Endothelial cell of umbilical vein (primary cell): ENCODE data around the gene ADORA2A. TPM values are rescaled to one million over a fixed set of nuclear protein-coding genes. Genes with fewer than 3 reads are reported as not detected.

Experiments
- BruUV-seq: library from RNA; stranded (reverse); fragments of 400-500 nt; replicated peaks from 2 replicates; lab custom pipeline; 2021; lab: Mats Ljungman, UMichigan
- CTCF ChIA-PET: fragments of 300-600, 350-600 bp; sonication (Branson Sonifier 250); formaldehyde crosslinking; loops from one replicate; lab custom pipeline; 2021; ENCODE audit warnings: antibody characterized with exemption, inconsistent platforms; lab: Charles Lee
- POLR2A ChIA-PET: fragments of 300-600, 350-600 bp; sonication (Branson Sonifier 250); formaldehyde crosslinking; loops from one replicate; lab custom pipeline; 2021; ENCODE audit warnings: antibody characterized with exemption, inconsistent platforms; lab: Charles Lee
- DNase-seq: peaks from one replicate; pipeline ENCODE4 v3.0.0-alpha.2; 2011; ENCODE audit warnings: low read depth, low spot score
- FAIRE-seq: peaks from 2 replicates; lab custom pipeline; 2011; peaks lifted over from hg19 to GRCh38; lab: Jason Lieb, UNC
- H2AFZ ChIP-seq: 2 replicates; pipeline ENCODE4 v1.6.0; 2012; ENCODE audit warnings: low read depth, low read length, control low read depth, inconsistent platforms
- H3K27ac ChIP-seq: 2 replicates; pipeline ENCODE4 v1.5.1; 2011; ENCODE audit warnings: low read depth, mild to moderate bottlenecking, control low read depth, low read length, moderate library complexity; ENCODE audit not compliant: insufficient read depth
- H3K27me3 ChIP-seq, 2 experiments: 2 replicates each; pipeline versions ENCODE4 v1.6.0 to v1.6.1; 2011; ENCODE audit warnings: low read length in 2 of 2, mixed read lengths in 1 of 2; ENCODE audit not compliant: control insufficient read depth in 2 of 2, insufficient read depth in 2 of 2
- H3K36me3 ChIP-seq, 2 experiments: 2 replicates in 1 of 2; 3 replicates in 1 of 2; pipeline ENCODE4 v1.5.1; 2011; ENCODE audit warnings: low read length in 2 of 2, mild to moderate bottlenecking in 1 of 2, moderate library complexity in 1 of 2; ENCODE audit not compliant: control insufficient read depth in 2 of 2, insufficient read depth in 2 of 2; ENCODE audit errors: extremely low read depth in 1 of 2
- H3K4me1 ChIP-seq: 3 replicates; pipeline ENCODE4 v1.5.1; 2011; ENCODE audit warnings: mild to moderate bottlenecking, low read length; ENCODE audit not compliant: control insufficient read depth, insufficient read depth; ENCODE audit errors: extremely low read depth
- H3K4me2 ChIP-seq: 2 replicates; pipeline ENCODE4 v1.6.1; 2011; ENCODE audit warnings: low read length, control low read depth, mixed read lengths; ENCODE audit not compliant: insufficient read depth
- H3K4me3 ChIP-seq, 3 experiments: fragments of 200-600 bp in 1 of 3; sonication (generic), shearing (Covaris generic) in 1 of 3; replicated peaks in 1 of 3; 2 replicates each; pipeline ENCODE4 v1.5.1; 2011 to 2016; ENCODE audit warnings: control low read depth in 3 of 3, low read length in 3 of 3, mild to moderate bottlenecking in 2 of 3, inconsistent platforms in 1 of 3, low read depth in 1 of 3, moderate library complexity in 1 of 3; ENCODE audit not compliant: insufficient read depth in 1 of 3
- H3K79me2 ChIP-seq: 2 replicates; pipeline ENCODE4 v1.6.0; 2012; ENCODE audit warnings: low read length, inconsistent platforms; ENCODE audit not compliant: control insufficient read depth, insufficient read depth
- H3K9ac ChIP-seq: replicated peaks from 2 replicates; pipeline ENCODE3; 2011; ENCODE audit warnings: low read length, control low read depth; ENCODE audit not compliant: insufficient read depth; ENCODE audit errors: extremely low read depth
- H3K9me1 ChIP-seq: replicated peaks from 3 replicates; pipeline ENCODE4 v1.6.0; 2011; ENCODE audit warnings: mild to moderate bottlenecking, low read length; ENCODE audit not compliant: control insufficient read depth, insufficient read depth; ENCODE audit errors: extremely low read depth
- H3K9me3 ChIP-seq: replicated peaks from 2 replicates; pipeline ENCODE4 v1.5.1; 2012; ENCODE audit warnings: low read length, inconsistent platforms; ENCODE audit not compliant: control insufficient read depth, insufficient read depth
- H4K20me1 ChIP-seq: replicated peaks from 2 replicates; pipeline ENCODE3; 2011; ENCODE audit warnings: mild to moderate bottlenecking, low read length; ENCODE audit not compliant: control insufficient read depth, insufficient read depth; ENCODE audit errors: extremely low read depth
- CTCF ChIP-seq, 2 donors: IDR thresholded peaks; 1 replicate in 1 of 2; 2 replicates in 1 of 2; pipeline ENCODE4 v1.5.1; 2011; ENCODE audit warnings: low read length in 2 of 2, mild to moderate bottlenecking in 2 of 2, moderate library complexity in 2 of 2, control low read depth in 1 of 2, inconsistent platforms in 1 of 2, low read depth in 1 of 2; ENCODE audit not compliant: insufficient read depth in 1 of 2; ENCODE audit errors: extremely low read depth in 1 of 2
- EZH2 ChIP-seq: IDR thresholded peaks from 2 replicates; pipeline ENCODE4 v1.6.1; 2012; ENCODE audit warnings: borderline replicate concordance, low read depth, mild to moderate bottlenecking, moderate library complexity, low read length, inconsistent platforms; ENCODE audit not compliant: severe bottlenecking
- FOS ChIP-seq: IDR thresholded peaks from 2 replicates; pipeline ENCODE4 v1.6.1; 2011; ENCODE audit warnings: mild to moderate bottlenecking, low read length, moderate library complexity, borderline replicate concordance; ENCODE audit not compliant: insufficient read depth
- GATA2 ChIP-seq: IDR thresholded peaks from 2 replicates; pipeline ENCODE4 v1.7.0; 2011; ENCODE audit warnings: low read depth, mild to moderate bottlenecking, moderate library complexity, mixed read lengths, low read length; ENCODE audit not compliant: insufficient read length, insufficient read depth
- JUN ChIP-seq: IDR thresholded peaks from 2 replicates; pipeline ENCODE4 v1.6.1; 2011; ENCODE audit warnings: borderline replicate concordance, low read depth; ENCODE audit not compliant: insufficient read length, insufficient read depth
- MAX ChIP-seq: IDR thresholded peaks from 2 replicates; pipeline ENCODE4 v1.6.1; 2011; ENCODE audit not compliant: insufficient read depth, insufficient read length
- MYC ChIP-seq: IDR thresholded peaks from one replicate; pipeline ENCODE4 v1.6.1; 2011; ENCODE audit warnings: mild to moderate bottlenecking, low read depth, low read length
- POLR2A ChIP-seq: IDR thresholded peaks from 2 replicates; pipeline ENCODE4 v1.6.1; 2012; ENCODE audit warnings: low read depth, mild to moderate bottlenecking, control low read depth, low read length
- POLR2AphosphoS5 ChIP-seq: IDR thresholded peaks from 2 replicates; pipeline ENCODE4 v1.6.1; 2012; ENCODE audit warnings: low read depth, mild to moderate bottlenecking, control low read depth, low read length, moderate library complexity; ENCODE audit not compliant: insufficient read depth
- dilution Hi-C: fragments of 300-500 bp; cut with MboI; formaldehyde crosslinking; loops from one replicate; pipeline ENCODE4 v1.15.0; 2019; ENCODE audit warnings: low sequenced_read_pairs; ENCODE audit not compliant: extremely low pct_ligation_motif_present
- intact Hi-C: fragments of 100-400 bp; cut with micrococcal nuclease; formaldehyde crosslinking; loops from one replicate; pipeline ENCODE4 v1.10.0; 2022
- polyA plus RNA-seq, 4 experiments: library from polyadenylated mRNA; depleted of rRNA in 3 of 4; stranded (reverse) in 3 of 4; unstranded in 1 of 4; fragments of >200 nt; gene quantifications; 2 replicates each; pipeline versions ENCODE4 v1.2.1 to v1.2.3, GENCODE V29; 2011 to 2012; ENCODE audit warnings: missing spikeins in 1 of 4
- total RNA-seq: library from RNA; stranded (reverse); gene quantifications from 2 replicates; pipeline ENCODE4 v1.2.3, GENCODE V29; 2021

ADORA2A gene
- total and polyA plus RNA-seq, 2 donors (not counting 3 experiments of a cell fraction or from before 2014, with no cell fraction given) = 20.0 to 33.1 TPM

GRCh38 chr22:24437741-24438328 lies 10.4 kb downstream of the ADORA2A start:
- H3K9me3 ChIP-seq = no peaks in the 10 kb centered on the region
- H2AFZ ChIP-seq = no peak overlapping the region
- FAIRE-seq = no peak
- H3K36me3 ChIP-seq = peaks cover 0 to 3% of the 10 kb centered on the region in 2 experiments
- DNase-seq = no peak
- H3K9me1 ChIP-seq = no peaks in the 10 kb centered on the region
- dilution Hi-C loops (no loop called here), intact Hi-C loops (no loop called here)
- no peak overlapping the region for H3K27ac ChIP-seq
- H3K27me3 ChIP-seq = no peaks in the 10 kb centered on the region
- BruUV-seq = no TSS peak
- TF ChIP-seq MYC (no peak), POLR2A (no peak), CTCF (IDR thresholded peaks at IDR 0.05; ENCODE audit: extremely low read depth in 1 of 2, insufficient read depth in 1 of 2, low read depth in 1 of 2, low read length in 2 of 2) (no peak), JUN (no peak), MAX (no peak), GATA2 (no peak), POLR2AphosphoS5 (no peak), FOS (no peak), EZH2 (no peak)
- H3K79me2 ChIP-seq = no peaks in the 10 kb centered on the region
- POLR2A ChIA-PET = no interaction called here
- H3K4me1 ChIP-seq = peaks cover 26% of the 10 kb centered on the region
- H3K9ac ChIP-seq = no peak overlapping the region
- no peak overlapping the region for H3K4me2 ChIP-seq
- H4K20me1 ChIP-seq = no peaks in the 10 kb centered on the region
- H3K4me3 ChIP-seq = no peak overlapping the region
- CTCF ChIA-PET = interaction anchor here (1.2 to 1.8 kb wide), 2 partner anchors 65 to 67 kb away, joined by 3 to 9 read pairs; no protein-coding TSS in a partner anchor
